ACHN (cell line): ENCODE measurements around the gene GPR89A.
"Not testable (repeated sequence)": the region's sequence is repeated elsewhere in the genome, so short reads cannot be mapped to it uniquely, and the experiment has no call there.

Source experiments
- DNase-seq: peaks from one replicate; pipeline ENCODE4 v3.0.0-alpha.2; 2015
- in situ Hi-C: cut with HindIII; loops from 2 replicates; pipeline ENCODE4 v1.10.0; 2017; ENCODE audit warnings: low sequenced_read_pairs, low pct_ligation_motif_present, low pct_unique_long_range_greater_than_20kb

The GPR89A gene

DNA sequence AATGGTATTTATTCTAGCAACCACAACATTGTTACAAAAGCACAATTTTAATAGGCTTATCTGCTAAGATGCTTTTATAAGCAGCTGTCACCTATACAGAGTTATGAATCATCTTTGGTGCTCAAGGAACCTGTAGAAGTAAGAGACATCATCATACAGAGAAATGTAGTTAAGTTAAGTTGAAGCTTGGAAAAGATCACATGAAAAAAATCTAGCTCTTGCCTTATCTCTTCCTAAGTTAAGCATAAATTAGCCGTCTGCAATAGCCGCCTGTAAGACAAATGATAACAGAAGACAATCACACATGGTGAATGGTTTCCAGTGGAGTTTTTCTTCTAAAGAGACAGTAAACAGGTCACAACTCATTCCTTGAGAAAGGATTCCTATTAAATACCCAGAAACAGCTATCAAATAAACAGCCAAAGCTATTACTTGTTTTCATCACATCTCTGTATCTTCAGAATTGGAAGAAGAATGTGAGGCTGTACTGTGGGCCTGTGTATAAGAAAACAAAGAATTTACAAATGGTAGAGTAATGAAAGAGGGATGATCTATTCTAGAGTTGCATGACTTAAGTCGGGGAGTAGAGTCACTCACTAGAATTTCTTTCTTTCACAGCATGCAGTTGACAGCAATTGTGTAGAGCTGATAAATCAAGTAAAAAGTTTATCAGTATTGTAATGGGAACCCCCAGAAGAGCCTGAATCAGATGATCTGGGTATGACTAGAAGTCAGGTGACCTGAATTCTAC lies 63.4 kb downstream of the GPR89A start:
- DNase-seq, in situ Hi-C loops: not testable (repeated sequence)

DNA sequence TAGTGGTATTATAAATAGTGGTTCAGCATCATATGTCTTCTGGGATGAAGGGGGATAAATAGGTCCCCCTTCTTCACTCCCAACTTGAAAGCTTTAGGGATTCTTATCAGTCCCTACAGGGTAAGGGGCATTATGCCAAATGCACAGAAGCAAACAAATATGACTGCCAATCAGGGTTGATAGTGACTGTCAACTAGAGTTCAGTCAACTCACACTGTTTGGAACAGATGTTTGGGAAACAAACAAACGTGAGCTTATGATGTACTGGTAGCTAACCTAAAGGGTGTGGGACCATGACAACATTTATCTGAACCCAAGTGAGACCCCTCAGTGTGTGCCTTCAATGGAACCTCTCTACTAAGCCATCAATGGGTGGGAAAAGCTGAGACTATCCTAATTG lies 65.4 kb downstream of the GPR89A start:
- DNase-seq, in situ Hi-C loops: not testable (repeated sequence)

DNA sequence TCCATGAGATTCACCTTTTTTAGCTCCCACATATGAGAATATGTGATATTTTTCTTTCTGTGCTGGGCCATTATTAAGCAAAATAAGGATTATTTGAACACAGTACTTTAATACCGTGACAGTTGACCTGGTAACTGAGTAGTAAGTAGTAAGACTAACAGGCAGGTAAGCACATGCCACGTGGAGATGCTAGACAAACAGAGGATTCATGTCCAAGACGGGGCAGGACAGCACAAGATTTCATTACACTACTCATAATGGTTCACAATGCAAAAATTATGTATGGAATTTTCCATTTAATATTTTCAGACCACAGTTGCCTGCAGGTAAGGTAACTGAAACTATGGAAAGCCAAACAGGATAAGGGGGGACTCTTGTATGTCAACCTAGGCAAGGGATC lies 77.1 kb downstream of the GPR89A start:
- DNase-seq, in situ Hi-C loops: not testable (repeated sequence)

DNA sequence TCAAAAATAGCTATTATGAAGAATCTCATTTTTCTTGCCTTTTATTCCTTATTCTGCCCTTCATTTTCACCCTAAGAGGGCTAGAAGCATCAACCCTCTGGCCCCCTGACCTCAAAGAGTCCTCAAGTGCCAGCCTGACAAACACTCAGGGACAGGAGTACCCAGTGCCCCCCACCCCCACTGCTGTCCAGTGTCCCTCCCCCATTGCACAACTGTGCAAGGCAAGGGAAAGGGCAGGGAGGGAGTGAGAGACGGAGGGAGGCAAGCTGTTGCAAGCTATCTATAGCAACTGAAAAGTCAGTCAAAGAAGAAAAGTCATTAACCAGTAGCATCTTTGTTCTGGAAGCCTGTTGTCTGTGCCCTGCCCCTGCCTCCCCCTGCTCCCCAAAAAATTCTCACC lies 78.3 kb downstream of the GPR89A start:
- DNase-seq, in situ Hi-C loops: not testable (repeated sequence)

DNA sequence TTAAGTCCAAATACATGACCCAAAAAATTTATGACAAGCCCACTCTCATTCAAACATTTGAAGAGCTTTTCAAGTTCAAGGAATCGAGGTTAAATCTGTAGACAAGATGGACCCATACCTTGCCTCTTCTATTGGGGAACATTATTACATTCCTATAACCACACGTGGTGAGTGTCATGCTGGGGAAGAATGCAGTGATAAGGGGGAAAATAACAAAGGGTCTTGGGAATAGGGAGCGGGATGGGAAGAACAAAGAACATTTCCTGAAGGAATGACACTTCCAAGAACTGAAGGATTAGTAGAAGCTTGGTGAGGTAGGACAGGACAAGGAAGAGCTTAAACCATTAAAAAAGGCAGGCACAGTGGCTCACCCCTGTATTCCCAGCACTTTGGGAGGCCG lies 80.5 kb downstream of the GPR89A start:
- no peak for DNase-seq
- in situ Hi-C loops, result no loop called here

DNA sequence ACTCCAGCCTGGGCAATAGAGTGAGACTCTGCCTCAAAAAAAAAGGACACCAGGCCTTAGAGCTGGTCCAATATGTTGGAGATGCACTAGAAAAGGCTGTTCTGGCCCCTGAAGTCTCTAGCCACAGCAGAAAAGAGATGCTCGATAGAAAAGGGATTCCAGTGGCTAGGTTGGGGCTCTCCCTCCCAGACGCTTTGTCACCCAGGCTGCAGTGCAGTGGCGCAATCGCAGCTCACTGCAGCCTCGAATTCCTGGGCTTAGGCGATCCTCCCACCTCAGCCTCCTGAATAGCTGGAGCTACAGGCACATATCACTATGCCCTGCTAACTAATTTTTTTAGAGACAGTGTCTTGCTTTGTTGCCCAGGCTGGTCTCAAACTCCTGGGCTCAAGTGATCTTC lies 81.1 kb downstream of the GPR89A start:
- no peak for DNase-seq
- in situ Hi-C loops, result no loop called here

DNA sequence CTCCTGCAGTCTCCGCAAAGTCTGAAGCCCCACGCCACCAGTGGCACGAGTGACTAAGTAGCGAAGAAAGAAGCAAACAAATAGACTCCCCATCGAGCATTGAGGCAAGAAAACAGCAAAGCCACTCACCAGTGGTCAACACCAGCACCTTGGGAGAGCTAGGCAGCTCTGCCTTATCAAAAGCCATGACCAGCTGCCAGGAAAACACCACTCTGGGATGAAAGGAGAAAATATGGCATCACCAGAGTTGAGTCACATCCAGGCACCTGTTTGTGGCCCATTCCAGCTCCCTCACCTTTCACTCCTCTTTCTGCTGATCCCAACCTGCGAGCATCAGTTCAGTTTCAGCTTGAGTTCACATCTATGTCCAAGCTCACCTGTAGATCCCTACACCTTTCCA lies 82.1 kb downstream of the GPR89A start:
- in situ Hi-C loops, result no loop called here
- no peak for DNase-seq

DNA sequence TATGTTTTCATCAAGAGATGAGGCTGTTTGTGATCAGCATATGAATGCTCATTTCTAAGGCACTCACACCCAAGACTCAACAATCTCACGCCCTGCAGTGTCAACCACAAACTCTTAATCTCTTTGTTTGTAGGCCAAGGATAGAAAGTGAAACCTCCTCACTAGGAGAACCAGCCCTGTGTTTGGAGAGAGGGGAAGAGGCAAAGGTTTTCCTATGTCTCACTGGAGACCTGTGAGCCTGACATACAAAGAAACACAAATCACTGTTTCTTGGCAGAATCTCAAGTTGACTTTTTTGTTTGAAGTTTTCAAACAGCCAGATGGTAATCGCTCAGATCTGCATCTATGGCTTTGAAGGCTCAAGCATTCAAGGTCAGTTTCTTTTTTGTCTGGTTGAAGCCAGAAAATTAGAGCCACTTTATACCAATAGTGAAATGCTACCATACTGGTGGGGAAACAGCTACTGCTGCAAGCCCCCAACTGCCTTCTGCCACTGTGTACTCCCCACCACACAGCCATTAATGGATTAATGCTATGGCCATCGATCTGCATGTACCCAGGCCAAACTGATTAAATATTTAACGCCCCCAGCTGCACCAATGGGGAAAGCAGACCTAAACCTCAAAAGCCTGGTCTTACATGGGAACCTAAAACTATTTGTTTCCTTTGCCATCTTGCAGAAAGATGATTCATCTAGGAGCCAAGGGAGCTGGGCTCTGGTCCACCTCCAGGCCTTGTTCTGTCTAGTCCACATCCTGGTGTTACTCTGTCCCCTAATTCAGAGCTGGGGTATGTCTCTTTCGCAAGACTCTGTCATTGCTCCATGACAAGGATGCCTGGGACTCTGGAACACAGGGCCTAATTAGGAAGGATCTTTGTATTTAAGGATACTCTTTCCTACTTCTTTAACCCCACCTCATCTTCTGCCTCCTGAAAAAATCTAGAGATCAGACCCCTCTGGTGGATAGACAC lies 83.1 kb downstream of the GPR89A start:
- in situ Hi-C loops, result no loop called here
- DNase-seq, result peak; percentile 20

DNA sequence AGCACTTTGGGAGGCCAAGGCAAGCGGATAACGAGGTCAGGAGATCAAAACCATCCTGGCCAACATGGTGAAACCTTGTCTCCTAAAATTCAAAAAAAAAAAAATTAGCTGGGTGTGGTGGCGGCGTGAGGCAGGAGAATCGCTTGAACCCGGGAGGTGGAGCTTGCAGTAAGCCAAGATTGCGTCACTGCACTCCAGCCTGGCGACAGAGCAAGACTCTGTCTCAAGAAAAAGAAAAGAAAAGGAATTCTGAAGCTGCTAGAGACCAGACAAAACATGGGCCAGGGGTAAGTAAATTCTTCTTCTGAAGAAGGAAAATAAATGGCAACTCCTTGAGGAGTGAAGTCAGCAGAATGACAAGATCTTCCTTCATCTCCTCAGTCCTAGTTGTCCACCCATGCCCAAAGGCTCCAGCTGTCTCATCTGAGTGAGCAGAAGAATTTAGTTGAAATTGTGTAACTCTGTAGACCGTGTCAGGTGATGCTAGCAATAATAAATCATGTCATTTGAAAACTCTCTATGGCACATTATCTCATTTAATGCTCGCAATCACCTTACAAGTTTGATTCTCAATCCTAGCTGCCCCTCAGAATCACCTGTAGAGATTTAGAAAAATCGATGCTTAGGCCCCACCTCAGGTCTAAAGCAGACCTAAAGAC lies 85.1 kb downstream of the GPR89A start:
- peak; percentile 70 for DNase-seq
- in situ Hi-C loops, result no loop called here

DNA sequence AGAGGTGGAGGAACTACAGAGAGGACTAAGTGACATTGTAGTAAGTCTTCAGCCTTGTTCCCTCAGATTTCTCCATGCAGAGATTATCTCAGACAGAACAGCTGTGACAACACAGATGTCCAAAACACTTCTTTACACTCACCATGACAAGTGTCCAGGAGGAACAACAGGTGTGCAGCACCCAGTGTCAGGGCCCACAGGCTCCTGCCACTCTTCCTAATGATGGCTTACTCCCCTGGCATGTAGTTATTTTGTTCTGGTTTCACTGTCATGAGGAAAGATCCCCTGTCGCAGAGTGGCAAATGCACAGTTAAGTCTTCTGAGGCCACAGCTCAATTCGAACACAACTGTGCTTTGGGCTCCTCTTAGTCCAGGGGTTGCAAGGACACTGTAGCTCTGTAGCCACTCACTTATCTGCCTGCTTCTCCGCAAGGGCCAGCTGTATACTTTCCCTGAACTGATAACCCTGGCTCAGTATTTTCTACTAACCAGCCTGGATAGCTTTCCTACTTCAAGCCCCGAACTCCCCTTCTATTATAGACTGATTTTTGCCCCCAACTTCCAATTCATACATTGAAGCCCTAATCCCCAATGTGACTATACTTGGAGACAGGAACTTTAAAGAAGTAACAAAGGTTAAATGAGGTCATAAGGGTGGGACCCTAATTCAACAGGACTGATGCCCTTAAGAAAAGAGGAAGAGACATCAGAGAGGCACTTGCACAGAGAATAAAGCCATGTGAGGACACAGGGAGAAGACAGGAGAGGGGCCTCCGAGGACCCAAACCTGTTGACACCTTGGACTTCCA lies 88.2 kb downstream of the GPR89A start:
- DNase-seq, result no peak
- in situ Hi-C loops, result no loop called here

DNA sequence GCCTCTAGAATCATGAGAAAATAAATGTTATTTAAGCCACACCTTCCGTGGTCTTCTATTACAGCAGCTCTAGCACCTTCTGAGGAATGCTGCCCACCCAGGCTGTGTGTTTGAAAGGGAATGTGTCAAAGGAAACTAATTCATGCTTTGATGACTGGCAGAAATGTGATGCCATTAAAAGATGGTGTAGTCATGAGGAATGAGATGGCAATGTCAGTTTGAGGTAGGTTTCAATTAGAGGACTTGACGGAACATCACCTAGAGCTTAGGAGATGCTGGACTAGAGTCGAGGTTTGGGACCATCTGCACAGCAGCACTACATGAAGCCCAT lies 88.8 kb downstream of the GPR89A start:
- in situ Hi-C loops, result no loop called here
- peak; percentile 46 for DNase-seq

DNA sequence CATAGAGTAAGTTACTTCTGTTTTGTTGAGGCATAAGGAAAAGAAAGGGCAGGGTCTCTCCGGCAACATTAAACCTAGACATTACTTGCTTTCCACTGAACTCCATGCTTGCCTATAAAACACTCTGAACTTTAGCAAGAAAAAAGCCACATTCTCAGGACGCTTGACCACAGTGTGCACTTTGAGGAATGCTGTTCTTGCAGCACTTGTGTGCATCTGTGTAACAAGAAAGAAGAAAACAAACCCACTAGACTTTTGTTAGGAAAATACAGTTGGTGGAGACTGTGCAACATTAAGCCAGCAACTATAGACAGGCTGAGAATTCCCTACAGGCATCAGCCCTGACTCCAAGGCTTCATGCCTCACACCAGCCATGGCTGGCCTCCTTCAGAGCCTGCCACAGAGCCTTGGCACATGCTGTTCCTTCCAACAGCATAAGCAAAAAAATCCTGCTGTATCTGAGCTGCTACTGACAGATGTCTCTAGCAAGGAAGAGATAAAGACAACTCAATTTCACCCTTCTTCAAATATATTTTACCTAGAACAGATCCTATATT lies 93.6 kb downstream of the GPR89A start:
- in situ Hi-C loops, result no loop called here
- DNase-seq, result no peak

DNA sequence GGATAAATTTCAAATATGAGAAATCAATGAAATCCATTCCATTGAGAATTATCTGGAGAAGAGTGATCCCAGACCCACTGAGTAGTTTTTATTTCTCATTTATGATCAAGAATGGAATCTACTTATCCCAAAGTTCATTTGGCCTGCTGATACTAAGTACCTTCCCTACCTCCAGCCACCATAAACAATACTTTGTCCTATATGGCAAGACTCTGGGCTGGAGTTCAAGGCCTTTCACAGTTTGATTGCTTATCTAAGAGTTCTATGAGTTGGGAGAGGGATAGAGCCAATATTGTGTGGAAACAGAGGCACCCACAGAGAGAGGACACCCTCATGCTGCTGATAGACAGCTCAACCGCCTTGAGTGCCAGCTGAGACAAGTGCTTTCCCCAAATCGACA lies 94.3 kb downstream of the GPR89A start:
- no peak for DNase-seq
- in situ Hi-C loops, result no loop called here

DNA sequence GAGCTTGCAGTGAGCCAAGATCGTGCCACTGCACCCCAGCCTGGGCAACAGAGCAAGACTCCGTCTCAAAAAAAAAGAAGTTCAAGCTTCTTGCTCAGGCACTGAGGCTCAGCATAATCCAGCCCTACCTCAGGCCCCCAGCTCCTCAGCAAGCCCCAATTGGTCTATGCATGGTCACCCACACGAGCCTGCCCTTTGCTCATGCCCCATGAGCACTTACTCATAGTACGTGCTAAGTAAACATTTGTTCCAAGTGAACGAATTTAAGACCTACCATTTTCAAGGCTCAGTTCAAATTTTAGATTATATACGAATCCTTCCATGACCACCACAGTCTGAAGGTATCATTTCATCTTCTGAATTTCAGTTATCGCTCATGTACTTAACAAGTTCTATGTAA lies 95.0 kb downstream of the GPR89A start:
- DNase-seq, result peak; percentile 29
- in situ Hi-C loops, result no loop called here

DNA sequence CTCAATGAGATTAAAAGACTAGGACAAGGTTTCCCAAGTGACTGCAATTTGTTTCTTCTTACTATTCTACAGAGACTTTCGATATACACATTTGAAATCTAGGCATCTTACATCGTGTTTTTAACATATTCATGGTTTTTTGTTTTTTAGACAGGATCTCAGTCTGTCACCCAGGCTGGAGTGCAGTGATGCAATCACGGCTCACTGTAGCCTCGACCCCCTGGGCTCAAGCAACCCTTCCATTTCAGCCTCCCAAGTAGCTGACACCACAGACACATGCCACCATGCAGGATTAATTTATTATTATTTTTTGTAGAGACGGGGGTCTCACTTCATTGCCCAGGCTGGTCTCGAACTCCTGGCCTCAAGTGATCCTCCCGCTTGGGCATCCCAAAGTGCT lies 97.8 kb downstream of the GPR89A start:
- in situ Hi-C loops, result no loop called here
- DNase-seq, result no peak

DNA sequence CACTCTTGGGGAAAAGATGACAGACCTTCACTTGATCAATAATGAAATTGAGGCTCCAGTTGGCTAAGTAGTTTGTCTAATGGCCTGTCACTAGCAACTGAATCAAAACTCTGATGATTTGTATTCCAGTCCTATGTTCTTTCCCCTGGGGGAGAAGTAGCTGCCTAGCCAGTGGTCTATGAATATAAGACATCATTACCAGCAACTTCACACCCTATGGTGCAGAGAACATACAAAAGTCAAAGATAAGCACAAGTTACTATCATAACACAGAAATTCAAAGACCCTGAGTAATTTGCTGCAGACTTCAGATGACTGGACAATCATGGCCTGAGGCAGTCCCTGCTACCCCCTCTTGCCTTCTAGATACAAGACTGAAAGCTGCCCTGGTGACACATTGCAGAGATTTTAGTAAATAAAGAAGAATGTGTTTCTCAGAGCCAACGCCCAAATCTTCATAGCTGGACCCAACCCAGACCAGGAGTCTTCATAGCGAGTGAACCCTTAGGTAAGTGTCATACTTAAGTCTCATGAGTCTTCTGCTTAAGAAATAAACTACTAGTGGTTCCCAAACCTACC lies 98.4 kb downstream of the GPR89A start:
- in situ Hi-C loops, result no loop called here
- DNase-seq, result peak; percentile 33

DNA sequence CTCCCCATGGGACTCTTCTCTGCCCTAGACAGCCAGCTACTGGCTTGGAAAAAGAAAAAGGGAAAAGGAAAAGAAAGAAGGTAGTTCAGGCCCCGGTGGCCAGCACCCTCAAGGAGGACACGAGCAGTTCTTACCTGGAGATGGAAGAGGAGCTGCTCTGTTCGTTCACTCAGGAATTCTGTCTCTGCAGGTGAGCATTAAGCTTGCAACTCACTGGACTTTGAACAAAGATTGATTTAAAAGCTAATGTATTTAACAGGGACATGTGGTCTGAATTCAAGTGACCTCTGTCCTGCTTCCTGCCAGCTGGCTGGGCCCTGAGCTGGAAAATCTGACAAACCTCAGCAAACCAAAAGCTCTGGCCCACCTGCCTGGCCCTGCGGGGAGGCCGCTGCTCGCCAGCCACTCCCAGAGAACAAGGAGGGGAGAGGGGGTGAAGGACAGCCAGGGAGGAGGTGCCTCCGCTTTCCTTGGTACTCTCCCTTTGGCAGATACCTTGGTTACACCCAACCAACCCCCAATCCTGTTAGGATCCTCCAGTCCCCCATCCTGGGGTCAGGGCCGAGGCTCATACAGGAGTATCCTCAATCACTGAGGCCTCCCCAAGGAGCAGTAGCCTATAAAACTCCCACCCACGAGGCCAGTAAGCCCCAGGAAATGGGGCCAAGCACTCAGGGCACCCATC lies 99.5 kb downstream of the GPR89A start, which contains the start of gene PDZK1:
TSS of gene PDZK1 (minus strand) at position 186 of the 685 bp plus-strand sequence. CDS start 19,347 bp downstream, outside the sequence.
- in situ Hi-C loops, result no loop called here
- peak; percentile 63 for DNase-seq
